Tibial nerve (tissue), 4 donors: ENCODE data around the gene SPAG9. TPM values are rescaled to one million over a fixed set of nuclear protein-coding genes. Genes with fewer than 3 reads are reported as not detected.

Experiments used
- DNase-seq, 2 donors: peaks; one replicate each; pipeline ENCODE4 v3.0.0-alpha.2; 2019; ENCODE audit warnings: low spot score in 2 of 2
- H3K27ac ChIP-seq, 4 donors: fragments of 200-600 bp; sonication (generic) in 3 of 4; one replicate each; pipeline ENCODE4 v1.5.1; 2017 to 2019; ENCODE audit warnings: mild to moderate bottlenecking in 1 of 4
- H3K27me3 ChIP-seq, 2 donors: fragments of 200-600 bp; sonication (generic) in 1 of 2; one replicate each; pipeline versions ENCODE4 v1.5.1 to v1.6.0; 2017 to 2019
- H3K36me3 ChIP-seq, 3 donors: fragments of 200-600 bp; sonication (generic); one replicate each; pipeline ENCODE4 v1.5.1; 2018 to 2019
- H3K4me1 ChIP-seq, 4 donors: fragments of 200-600 bp; sonication (generic) in 3 of 4; one replicate each; pipeline ENCODE4 v1.5.1; 2017 to 2019
- H3K4me3 ChIP-seq, 4 donors: fragments of 200-600 bp; sonication (generic) in 3 of 4; one replicate each; pipeline ENCODE4 v1.5.1; 2017 to 2019; ENCODE audit warnings: mild to moderate bottlenecking in 1 of 4, moderate library complexity in 1 of 4
- H3K9me3 ChIP-seq, 4 donors: fragments of 200-600 bp; sonication (generic) in 3 of 4; one replicate each; pipeline ENCODE4 v1.5.1; 2017 to 2019
- CTCF ChIP-seq, 5 experiments: fragments of 200-600 bp in 3 of 5; fragments of 450-650 bp in 2 of 5; sonication (generic) in 3 of 5; IDR thresholded peaks; one replicate each; pipeline ENCODE4 v1.5.1; 2016 to 2019; ENCODE audit warnings: antibody characterized with exemption in 5 of 5, mild to moderate bottlenecking in 3 of 5, moderate library complexity in 2 of 5
- EP300 ChIP-seq, 2 donors: sonication (generic); formaldehyde crosslinking; IDR thresholded peaks; one replicate each; pipeline ENCODE4 v1.6.1; 2017; ENCODE audit warnings: antibody characterized with exemption in 2 of 2, mild to moderate bottlenecking in 1 of 2
- POLR2A ChIP-seq, 2 donors: fragments of 450-650 bp; IDR thresholded peaks; one replicate each; pipeline ENCODE4 v1.6.1; 2017; ENCODE audit warnings: antibody characterized with exemption in 2 of 2, mild to moderate bottlenecking in 2 of 2, moderate library complexity in 2 of 2
- WGBS, 2 donors: methylation state at CpG; one replicate each; pipeline ENCODE4 v1.1.5; 2018; 5-methylcytosine and 5-hydroxymethylcytosine counted together
- total RNA-seq, 4 donors: library from RNA; depleted of rRNA; stranded (reverse); fragments of >200 nt; gene quantifications; one replicate each; pipeline ENCODE4 v1.1.0, GENCODE V29; 2016

Gene SPAG9
- total RNA-seq, 4 donors from 2014 or later, result 145 to 199 (median 165) TPM

DNA sequence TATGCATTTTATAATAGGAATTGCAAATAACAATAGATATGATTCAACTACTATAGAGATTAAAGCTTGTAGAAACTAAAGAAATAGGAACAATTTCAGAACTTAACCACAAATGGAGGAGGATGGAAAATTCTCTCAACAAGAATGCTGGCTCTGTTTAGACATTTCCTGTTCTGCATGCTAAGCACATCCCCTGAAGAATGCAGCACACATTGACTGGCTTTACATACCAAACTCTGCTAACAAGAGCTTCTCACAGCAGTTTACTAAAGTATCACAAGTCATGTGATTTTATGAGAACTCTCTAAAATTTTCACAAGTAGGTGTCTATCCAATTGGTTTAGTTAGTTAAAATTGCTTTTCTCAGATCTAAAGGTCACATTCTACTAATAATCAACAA, 85.2 kb downstream of the SPAG9 start:
- DNase-seq, result no peak
- Histone ChIP-seq H3K36me3 (peaks cover 0 to 11% (median 0%) of the 10 kb centered on the region in 3 donors), H3K27me3 (no peaks in the 10 kb centered on the region), H3K4me1 (peaks cover 0 to 27% (median 3%) of the 10 kb centered on the region in 4 donors), H3K9me3 (no peaks in the 10 kb centered on the region), H3K4me3 (no peak overlapping the region), H3K27ac (peak overlapping the region in 3 of 4 donors; percentile 64 to 72 (median 70))
- TF ChIP-seq EP300 (IDR thresholded peaks at IDR 0.05), result peak in 1 of 2 donors; percentile 29
- no peak for TF ChIP-seq CTCF (IDR thresholded peaks at IDR 0.05)

- TF ChIP-seq POLR2A (IDR thresholded peaks at IDR 0.05) (no peak), EP300 (IDR thresholded peaks at IDR 0.05) (no peak), CTCF (IDR thresholded peaks at IDR 0.05) (no peak)
- WGBS, 2 donors, result 94 to 96% methylated on average over 2 of the region's 2 CpGs
- no peak overlapping the region for H3K4me3 ChIP-seq
- no peaks in the 10 kb centered on the region for H3K27me3 ChIP-seq
- H3K36me3 ChIP-seq, result peaks cover 0 to 11% (median 0%) of the 10 kb centered on the region in 3 donors
- peaks cover 0 to 31% (median 3%) of the 10 kb centered on the region in 4 donors for H3K4me1 ChIP-seq
- H3K9me3 ChIP-seq, result no peaks in the 10 kb centered on the region
- DNase-seq, result no peak
- H3K27ac ChIP-seq, result peak overlapping the region in 3 of 4 donors; percentile 54 to 72 (median 70)
Observed at GRCh38 chr17:51034800-51035199, 85.9 kb downstream of the SPAG9 start.

GRCh38 chr17:51032850-51033249, 87.8 kb downstream of the SPAG9 start:
- WGBS, 2 donors, result 95% methylated on average over 4 of the region's 4 CpGs
- Histone ChIP-seq H3K9me3 (no peaks in the 10 kb centered on the region), H3K27ac (peak overlapping the region in 1 of 4 donors; percentile 3), H3K27me3 (no peaks in the 10 kb centered on the region), H3K36me3 (peaks cover 0 to 11% (median 0%) of the 10 kb centered on the region in 3 donors), H3K4me1 (peaks cover 0 to 43% (median 6%) of the 10 kb centered on the region in 4 donors), H3K4me3 (no peak overlapping the region)
- DNase-seq, result no peak
- TF ChIP-seq EP300 (IDR thresholded peaks at IDR 0.05) (no peak), POLR2A (IDR thresholded peaks at IDR 0.05) (no peak), CTCF (IDR thresholded peaks at IDR 0.05) (no peak)

DNA sequence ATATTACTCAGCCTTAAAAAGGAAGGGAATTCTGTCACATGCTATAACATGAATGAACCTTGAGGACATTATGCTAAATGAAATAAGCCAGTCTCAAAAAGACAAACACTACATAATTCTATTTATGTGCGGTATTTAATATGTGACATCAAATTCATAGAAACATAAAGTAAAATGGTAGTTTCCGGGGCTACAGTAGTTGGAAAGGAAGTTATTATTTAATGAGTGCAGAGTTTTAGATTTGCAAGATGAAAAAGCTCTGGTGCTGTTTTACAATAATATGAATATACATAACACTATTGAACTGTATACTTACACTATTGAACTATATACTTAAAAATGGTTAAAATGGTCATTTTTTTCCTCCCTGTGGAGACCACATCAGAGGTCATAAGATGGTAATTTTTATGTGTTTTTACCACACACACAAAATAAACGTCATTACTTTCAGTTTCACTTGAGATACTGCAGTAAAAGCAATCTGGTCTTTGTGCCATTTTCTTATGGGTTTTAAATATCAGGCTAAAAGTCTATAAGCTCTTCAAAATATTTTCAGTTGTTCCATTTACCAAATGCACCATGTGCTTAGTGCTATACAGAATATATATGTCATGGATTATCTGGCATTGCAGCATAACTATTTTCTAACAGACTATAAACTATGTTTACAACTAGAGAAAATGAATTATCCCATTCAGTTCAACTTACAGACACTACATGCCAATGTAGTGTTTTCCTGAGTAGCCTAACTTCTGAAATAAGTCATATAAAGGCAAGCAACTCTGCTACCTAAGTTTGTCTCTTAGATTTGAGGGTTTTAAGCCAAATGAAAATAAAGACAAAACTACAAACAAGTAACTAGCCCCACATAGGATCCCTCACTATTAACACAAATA, 90.9 kb downstream of the SPAG9 start:
- H3K4me1 ChIP-seq, result peaks cover 0 to 24% (median 3%) of the 10 kb centered on the region in 4 donors
- WGBS, 2 donors, result 28% methylated on average over 3 of the region's 3 CpGs
- peaks cover 0 to 11% (median 0%) of the 10 kb centered on the region in 3 donors for H3K36me3 ChIP-seq
- TF ChIP-seq EP300 (IDR thresholded peaks at IDR 0.05), result no peak
- TF ChIP-seq POLR2A (IDR thresholded peaks at IDR 0.05), result no peak
- no peak for TF ChIP-seq CTCF (IDR thresholded peaks at IDR 0.05)
- H3K27ac ChIP-seq, result peak overlapping the region in 3 of 4 donors; percentile 61 to 75 (median 69)
- no peaks in the 10 kb centered on the region for H3K27me3 ChIP-seq
- no peaks in the 10 kb centered on the region for H3K9me3 ChIP-seq
- DNase-seq, result no peak
- peak overlapping the region in 1 of 4 donors; percentile 23 for H3K4me3 ChIP-seq

GRCh38 chr17:51029142-51029541, 91.5 kb downstream of the SPAG9 start:
- Histone ChIP-seq H3K9me3 (no peaks in the 10 kb centered on the region), H3K4me1 (peaks cover 0 to 21% (median 3%) of the 10 kb centered on the region in 4 donors), H3K36me3 (peaks cover 0 to 11% (median 0%) of the 10 kb centered on the region in 3 donors), H3K27me3 (no peaks in the 10 kb centered on the region), H3K27ac (peak overlapping the region in 3 of 4 donors; percentile 61 to 75 (median 69)), H3K4me3 (no peak overlapping the region)
- no peak for DNase-seq
- WGBS, 2 donors, result 75 to 82% methylated on average over 1 of the region's 1 CpG
- TF ChIP-seq EP300 (IDR thresholded peaks at IDR 0.05) (no peak), CTCF (IDR thresholded peaks at IDR 0.05) (no peak), POLR2A (IDR thresholded peaks at IDR 0.05) (no peak)
